DMS79 (cell line): Measurements from ENCODE around the gene RNF25.
"Not testable (repeated sequence)": the region's sequence is repeated elsewhere in the genome, so short reads cannot be mapped to it uniquely, and the experiment has no call there.

Experiments used
- DNase-seq: peaks from one replicate; lab custom pipeline; 2025; lab: John Stamatoyannopoulos, UW

Gene RNF25, protein sequence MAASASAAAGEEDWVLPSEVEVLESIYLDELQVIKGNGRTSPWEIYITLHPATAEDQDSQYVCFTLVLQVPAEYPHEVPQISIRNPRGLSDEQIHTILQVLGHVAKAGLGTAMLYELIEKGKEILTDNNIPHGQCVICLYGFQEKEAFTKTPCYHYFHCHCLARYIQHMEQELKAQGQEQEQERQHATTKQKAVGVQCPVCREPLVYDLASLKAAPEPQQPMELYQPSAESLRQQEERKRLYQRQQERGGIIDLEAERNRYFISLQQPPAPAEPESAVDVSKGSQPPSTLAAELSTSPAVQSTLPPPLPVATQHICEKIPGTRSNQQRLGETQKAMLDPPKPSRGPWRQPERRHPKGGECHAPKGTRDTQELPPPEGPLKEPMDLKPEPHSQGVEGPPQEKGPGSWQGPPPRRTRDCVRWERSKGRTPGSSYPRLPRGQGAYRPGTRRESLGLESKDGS

DNA sequence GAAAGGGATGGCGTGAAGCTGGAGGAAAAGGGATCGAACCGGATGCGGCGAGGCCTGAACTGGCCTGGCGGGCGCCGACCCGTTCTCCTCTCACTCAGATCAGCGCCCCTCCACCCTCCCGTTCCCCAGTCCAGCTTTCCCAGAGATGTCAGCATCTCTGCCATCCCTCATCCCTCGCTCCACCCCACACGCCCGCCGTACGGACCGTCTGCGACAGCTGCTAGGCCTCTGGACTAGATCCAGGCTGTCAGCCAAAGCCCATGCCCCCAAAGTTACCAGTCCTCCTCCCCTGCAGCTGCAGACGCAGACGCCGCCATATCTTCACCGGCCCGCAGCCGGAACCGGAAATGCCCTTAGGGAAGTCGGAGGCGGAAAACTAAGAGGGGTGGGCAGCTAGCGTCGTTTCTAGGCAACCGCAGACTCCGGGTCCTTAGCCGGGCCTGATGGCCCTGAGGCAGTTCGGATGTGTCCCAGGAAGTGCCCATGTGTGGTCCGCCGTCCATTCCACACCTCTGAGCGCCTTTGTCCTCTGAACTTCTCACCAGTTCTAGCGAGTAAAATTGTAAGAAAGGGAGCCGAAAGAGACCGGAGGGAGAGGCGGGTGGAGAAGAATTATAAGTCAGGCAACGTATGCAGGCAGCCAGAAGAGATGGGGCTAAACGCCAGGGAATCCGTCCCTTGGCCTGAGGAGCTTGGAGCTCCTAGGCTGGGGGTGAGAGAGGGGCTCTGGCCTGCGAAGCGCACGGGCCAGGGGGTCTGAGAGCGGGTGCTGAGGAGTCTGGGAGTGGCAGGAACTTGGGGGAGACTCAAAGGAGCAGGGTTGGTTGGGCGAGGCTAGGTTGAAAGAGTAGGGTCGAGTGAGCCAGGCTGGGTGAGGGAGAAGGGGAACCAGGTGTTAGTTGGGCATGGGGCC is at the start of gene RNF25, which contains the start of gene STK36:
Gene RNF25 (minus strand): TSS at position 349 of the 913 bp plus-strand sequence. CDS start 32 bp downstream, at position 317.
Gene STK36 (plus strand): TSS at position 433 of the 913 bp plus-strand sequence. CDS start 744 bp downstream, outside the sequence.
- DNase-seq, result peak; percentile 78

DNA sequence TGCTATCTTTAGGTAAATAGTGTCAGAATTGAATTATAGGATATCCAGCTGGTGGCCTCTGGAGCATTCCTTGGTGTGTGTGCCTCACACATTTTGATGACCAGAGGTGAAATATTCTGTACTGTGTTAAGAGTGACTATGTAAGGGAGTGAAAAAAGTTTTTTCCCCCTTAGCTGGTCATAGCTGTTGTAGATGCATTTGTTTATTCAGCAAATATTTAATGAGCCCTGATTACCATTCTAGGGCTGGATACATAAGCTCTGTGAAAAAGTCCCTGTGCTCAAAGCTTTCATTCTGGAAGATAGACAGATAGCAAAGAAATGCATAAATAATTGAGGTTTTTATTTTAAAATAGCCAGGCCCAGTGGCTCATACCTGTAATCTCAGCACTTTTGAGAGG is 49.7 kb upstream of the RNF25 start:
- no peak for DNase-seq

DNA sequence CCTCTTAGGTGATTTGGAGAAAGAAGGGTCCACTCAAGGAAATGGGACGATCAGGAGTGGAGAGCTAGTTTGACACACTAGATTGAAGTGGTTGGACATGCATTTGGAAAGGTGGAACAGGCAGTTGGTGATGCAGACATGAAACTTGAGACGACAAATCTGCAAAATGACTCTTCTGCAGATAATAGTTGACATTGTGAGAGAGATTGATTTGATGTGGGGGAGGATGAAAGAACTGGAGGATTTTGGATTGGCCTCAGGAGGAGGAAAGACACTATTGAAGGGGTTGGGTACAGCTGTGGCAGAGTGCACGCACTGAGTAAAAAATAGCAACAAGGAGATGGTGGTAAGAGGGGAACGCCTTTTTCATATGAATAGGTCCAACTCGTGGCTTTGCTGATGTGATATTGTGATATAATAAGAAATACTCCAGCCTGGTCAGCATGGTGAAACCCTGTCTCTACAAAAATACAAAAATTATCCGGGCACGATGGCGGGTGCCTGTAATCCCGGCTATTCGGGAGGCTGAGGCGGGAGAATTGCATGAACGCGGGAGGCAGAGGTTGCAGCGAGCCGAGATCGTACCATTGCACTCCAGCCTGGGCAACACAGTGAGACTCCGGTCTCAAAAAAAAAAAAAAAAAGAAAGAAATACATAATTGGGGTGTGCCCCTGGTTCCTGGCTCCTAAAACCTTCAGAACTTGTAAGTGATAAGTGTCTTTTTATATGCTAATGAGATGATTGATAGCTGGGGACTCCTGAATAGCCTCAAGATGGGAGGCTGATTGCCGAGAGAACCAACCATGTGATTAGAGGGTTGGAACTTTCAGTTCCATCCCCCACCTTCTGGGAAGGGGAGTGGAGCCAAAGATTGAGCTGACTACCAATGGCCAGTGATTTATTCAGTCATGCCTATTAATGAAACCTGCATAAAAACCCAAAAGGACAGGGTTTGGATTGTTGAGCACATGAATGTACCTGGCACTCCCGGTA is 48.5 kb upstream of the RNF25 start:
- no peak for DNase-seq

DNA sequence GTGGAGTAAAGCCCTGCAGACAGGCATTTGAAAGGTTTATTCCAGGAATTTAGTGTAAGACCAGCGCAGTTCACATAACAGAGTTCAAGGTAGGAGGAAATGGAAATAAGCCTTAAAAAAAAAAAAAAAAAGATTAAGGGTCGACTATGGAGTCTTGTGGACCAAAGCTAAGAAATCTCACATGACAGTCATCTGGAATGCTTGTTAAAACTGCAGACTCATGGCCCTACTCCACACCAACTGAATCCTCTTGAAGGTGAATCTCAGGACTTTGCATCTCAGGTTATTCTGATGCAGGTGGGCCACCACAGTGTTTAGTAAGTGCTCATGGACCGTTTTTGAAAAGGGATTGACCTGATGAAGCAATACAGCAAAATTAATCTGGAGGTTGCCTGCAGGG is 47.7 kb upstream of the RNF25 start:
- DNase-seq, result no peak

DNA sequence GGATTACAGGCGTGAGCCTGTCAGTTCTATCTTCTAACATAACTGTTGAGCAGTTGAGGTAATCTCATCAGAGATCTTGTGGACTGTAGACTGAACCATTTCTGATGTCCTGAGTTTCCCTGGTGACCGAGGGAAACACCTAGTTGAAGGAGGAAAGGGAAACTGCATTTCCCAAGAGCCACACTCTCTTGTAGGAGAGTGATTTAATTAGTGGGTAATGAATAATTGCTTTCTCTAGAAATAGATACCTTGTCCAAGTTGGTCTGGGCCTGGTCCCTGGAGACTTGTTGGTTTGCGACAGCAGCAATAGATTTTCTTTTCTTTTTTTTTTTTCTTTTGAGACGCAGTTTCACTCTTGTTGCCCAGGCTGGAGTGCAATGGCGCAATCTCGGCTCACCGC is 46.3 kb upstream of the RNF25 start:
- no peak for DNase-seq

DNA sequence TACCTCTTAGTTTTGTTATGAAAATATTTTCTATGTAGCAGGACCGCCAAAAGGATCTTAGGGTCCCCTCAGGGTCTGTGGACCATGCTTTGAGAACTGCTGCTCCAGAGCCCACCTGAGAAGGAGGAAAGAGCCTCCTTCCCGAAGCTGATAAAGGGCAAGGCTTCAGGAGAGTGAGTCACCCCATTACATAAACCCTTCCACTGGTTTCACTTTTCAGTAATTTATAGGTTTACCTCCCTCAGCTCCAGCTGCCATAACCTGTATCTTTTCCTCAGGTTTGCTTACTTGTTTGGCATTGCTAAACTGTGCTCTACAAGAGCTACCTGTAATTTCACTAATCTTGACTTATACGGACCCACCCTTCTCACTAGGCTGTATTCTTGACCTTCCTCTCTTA is 45.5 kb upstream of the RNF25 start:
- DNase-seq, result no peak

DNA sequence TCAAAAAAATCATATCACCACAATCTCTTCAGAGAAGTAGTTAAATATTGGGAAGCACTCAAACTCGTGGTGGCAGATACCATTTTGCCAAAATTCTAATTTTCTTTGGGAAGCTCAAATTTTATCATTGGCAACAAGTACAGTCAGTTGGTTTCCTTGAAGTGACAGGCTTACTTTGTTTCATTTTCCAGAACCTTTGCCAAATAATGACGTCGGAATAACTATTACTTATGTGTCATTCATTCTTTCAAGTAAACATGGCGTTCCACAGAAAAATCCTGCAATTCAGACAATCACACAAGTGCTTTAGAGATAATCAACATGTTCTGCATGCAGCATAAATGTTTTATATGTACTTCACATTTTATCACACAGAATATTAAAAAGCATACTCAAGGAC is 44.3 kb upstream of the RNF25 start:
- no peak for DNase-seq

DNA sequence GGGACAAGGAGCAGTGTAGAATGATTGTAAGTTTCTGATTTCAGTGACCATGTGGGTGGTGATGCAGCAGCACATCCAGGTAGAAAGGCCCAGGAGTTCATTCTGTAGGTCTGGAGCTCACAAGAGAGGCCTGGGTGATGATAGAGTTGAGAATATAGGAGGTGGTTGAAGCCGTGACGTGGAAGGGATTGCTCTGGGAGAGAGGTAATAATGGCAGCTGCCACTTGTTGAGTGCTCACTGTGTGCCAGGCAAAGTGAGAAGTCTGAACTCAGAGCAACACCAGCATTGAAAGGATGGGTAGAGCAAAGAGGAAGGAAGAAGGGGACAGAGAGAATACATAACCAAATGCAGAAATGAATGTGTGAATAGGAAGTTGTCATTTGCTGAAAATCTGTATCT is 42.1 kb upstream of the RNF25 start:
- no peak for DNase-seq

DNA sequence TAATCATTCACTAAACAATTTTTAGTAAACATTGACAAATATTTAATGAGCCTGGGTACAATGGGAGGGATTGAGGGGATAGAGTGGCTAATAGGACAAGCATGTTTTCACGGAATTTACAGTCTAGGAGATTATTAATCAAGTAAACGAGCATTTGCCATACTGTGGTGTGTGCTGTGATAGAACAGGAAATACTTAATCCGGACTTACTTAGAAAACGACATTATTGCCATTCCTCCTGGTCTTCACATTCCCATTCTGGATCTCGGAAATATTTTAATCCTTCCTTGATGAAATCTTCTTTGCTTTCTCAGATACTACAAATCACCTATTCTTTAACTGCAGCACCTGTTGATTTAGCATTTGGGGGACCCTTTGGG is 39.7 kb upstream of the RNF25 start:
- no peak for DNase-seq

DNA sequence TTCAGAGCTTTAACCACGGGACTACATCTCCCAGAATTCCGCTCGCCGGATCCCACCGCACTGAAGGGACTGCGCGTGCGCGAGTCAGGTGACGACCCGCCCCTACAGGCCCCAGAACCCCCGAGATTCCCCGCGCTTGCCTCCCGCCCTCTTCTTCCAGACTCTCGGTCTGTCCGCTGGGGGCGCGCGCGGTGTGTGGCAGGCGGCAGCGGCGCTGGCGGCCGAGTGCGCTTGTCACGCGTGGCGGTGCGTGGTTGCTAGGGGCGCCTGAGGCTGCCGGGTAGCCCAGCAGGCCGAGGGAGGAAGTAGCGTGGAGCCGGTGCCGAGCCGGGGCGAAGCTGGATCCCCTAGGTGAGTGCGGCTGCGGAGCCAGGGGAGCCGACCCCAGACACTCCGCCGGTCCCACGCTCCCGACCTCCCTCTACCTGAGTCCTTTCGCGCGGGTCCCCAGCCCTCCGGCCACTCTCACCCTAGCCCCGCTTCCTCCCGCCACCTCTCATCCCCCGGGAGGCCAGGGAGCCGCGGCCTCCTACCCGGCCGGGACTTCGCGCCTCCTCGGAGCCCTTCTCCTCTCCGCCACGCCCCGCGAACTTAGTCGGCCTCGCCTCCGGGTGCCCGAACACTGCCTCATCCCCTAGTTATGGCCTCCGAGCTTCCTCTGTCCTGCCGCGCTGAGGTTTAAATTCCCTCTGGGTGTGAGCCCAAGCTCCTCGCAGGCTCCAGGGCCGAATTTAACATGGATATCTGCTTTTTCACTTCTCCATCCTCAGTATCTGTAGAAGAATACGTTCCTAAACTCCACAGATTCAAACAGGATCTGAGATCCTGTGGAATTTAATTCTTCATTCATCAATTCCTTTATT is 39.1 kb upstream of the RNF25 start, which contains the start of gene TTLL4:
Gene TTLL4 (plus strand): TSS at position 149 of the 863 bp plus-strand sequence. CDS start 26,842 bp downstream, outside the sequence.
- DNase-seq, result peak; percentile 86

DNA sequence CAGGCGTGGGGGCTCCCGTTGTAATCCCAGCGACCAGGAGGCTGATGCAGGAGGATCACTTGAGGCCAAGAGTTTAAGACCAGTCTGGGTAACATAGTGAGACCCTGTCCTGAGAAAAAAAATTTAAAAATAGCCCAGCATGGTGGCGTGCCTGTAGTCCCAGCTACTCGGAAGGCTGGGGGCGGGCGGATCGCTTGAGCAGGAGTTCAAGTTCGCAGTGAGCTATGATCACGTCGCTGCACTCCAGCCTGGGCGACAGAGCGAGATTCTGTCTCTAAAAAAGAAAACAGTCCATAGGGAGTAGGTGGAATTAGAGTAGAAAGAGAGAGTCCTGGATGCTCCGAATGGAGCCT is 38.5 kb upstream of the RNF25 start:
- no peak for DNase-seq

DNA sequence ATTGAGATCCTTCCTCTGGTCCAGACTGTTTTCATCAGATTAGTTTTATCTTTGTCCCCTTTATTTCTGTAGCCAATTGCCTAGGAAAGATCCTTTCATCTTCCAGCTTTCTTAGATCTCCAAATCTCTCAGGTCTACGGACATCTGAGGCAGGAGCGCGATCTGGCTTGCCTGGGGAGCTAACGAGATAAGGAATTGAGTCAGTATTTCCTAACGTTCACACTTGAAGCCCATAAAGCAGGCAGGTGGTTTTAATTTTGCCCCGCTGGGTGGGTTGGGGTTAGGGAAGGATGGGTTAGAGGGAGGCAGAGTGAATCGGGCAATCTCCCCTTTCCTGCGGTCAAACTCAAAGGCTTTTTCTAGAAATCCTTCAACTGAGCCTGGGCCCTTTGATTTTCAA is 38.1 kb upstream of the RNF25 start:
- DNase-seq, result no peak

DNA sequence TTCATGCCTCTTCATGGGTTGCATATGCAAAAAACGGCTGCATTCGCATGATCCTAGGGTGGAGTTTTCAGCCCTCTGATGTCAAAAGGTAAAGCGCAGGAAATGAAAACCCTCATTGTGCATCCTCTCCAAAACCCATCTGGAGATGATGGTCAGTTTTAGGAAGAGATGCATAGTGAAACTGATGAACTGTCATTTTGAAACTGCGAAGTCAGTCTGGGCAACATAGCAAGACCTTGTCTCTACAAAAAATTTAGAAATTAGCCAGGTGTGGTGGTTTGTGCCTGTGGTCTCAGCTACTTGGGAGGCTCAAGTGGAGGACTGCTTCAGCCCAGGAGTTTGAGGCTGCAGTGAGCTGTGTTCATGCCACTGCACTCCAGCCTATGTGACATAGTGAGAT is 36.3 kb upstream of the RNF25 start:
- DNase-seq, result no peak

DNA sequence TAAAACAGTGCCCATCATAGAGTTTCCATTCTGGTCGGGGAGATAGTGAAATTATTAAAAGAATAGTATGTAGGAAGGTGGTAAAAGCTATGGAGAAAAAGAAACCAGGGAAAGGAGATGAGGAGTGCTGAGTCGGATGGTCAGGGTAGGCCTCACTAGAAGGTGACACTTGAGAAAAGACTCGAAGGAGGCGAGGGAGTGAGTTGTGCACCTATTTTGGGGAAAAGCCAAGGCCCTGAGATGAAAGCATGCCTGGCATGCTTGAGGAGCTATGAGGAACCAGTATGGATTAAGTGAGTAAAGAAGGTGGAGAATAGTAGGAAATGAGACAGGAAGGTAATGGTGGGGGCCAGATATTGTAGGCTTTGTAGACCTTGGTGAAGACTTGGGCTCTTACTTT is 31.5 kb upstream of the RNF25 start:
- no peak for DNase-seq

DNA sequence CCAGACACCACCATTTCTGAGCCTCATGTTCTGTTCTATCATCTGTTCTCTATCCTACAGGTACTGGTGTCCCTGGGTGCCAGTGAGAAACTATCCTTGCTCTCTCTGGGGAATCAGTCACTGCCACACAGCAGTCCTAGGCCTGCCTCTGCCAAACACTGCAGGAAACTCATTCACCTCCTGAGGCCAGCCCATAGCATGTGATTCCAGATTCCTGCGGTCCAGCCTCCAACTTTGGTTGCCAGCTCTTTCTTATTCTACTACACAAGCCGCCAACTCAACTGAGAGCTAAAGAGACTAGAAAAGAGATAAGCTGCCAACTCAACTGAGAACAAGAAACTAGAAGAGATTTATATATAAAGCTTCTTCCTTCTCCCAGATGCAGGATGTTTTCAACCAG is 30.0 kb upstream of the RNF25 start:
- no peak for DNase-seq

DNA sequence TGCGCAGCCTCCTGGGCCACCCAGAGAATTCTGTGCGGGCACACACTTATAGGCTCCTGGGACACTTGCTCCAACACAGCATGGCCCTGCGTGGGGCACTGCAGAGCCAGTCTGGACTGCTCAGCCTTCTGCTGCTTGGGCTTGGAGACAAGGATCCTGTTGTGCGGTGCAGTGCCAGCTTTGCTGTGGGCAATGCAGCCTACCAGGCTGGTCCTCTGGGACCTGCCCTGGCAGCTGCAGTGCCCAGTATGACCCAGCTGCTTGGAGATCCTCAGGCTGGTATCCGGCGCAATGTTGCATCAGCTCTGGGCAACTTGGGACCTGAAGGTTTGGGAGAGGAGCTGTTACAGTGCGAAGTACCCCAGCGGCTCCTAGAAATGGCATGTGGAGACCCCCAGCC is 27.1 kb upstream of the RNF25 start:
- no peak for DNase-seq

DNA sequence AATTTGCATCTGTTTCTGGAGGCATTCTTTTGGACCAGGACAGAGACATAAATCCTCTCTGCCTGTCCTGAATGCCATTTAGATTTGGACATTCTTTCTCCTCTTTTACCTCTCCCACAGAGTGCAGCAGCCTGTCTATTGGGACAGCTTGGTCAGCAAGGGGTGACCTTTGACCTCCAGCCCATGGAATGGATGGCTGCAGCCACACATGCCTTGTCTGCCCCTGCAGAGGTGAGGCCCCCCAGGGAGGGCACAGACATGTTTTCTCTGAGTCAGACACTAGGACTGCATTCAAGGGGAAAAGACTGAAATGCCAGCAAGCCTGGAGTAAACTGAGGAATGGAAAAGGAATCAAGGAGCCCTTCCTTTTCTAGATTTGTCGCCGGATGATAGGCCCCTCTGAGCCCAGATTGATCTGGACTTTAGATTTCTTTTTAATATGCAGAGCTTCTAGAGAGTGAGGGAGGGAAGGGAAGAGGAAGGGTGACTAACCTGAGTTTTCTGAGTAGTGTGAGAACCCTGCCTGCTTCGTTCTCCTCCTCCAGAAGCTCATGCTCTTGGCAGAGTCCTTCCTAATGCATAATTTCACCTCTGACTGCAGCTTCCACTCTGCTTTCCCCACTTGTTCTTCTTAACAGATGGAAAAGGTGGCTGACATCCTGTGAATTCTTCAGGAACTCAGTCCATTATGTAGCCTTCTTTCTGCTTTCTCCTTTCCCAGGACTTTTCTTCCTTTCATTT is 22.8 kb upstream of the RNF25 start:
- DNase-seq, result no peak

DNA sequence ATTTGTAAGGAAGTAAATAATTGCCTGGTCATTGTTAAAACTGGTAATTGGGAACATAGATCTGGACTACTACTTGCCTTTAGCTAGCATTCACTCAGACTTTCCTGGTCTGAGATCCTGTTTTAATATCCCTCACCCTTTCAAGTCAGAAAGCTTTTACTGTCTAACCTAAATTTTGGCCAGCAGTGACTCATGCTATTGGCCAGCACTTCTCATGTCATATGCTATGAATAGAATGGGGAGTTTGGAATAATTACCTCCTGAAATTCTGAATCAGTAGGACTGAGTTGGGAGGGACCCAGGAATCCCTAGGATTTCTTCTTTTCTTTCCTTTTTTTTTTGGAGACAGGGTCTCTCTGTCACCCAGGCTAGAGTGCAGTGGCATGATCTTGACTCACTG is 19.4 kb upstream of the RNF25 start:
- no peak for DNase-seq

DNA sequence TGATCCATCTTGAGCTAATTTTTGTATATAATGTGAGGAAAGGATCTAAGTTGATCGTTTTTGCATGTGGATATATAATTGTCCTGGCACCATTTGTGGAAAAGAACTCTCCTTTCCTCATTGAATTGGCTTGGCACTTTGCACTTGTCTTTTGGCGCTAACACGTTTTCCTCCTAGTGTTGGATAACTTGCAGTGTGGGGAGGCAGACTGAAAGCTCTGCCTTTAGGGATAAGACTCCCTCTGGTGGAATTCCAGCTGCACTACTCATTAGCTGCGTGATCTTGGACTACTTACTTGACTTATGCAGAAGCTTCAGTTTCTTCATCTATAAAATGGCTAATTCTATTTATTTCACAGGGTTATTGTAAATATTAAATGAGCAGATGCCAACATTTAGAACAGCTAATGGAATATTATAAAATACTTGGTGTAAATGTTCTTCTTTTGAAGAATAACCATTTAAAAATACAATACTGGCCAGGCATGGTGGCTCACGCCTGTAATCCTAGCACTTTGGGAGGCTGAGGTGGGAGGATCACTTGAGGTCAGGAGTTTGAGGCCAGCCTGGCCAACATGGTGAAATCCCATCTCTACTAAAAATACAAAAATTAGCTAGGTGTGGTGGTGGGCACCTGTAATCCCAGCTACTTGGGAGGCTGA is 15.7 kb upstream of the RNF25 start:
- not testable (repeated sequence) for DNase-seq
